GM12878 (cell line): ENCODE results near the gene TMEM181. TPM values are rescaled to one million over a fixed set of nuclear protein-coding genes. Genes with fewer than 3 reads are reported as not detected.

Source experiments
- ATAC-seq: fragments of 200-7000 bp; cut with Tn5 transposase; 3 replicates; pipeline ENCODE4 v1.9.1; 2020; ENCODE audit warnings: mild to moderate bottlenecking, moderate library complexity
- BruUV-seq: library from RNA; stranded (reverse); fragments of 400-500 nt; replicated peaks from 2 replicates; lab custom pipeline; 2021; lab: Mats Ljungman, UMichigan
- CTCF ChIA-PET: fragments of 300-600 bp; sonication (Branson Sonifier 250); formaldehyde crosslinking; extraction: SDS; loops from one replicate; lab custom pipeline; 2021; ENCODE audit warnings: inconsistent platforms; lab: Yijun Ruan, JAX
- POLR2A ChIA-PET: fragments of 350-600 bp; formaldehyde crosslinking; extraction: SDS; loops from one replicate; lab custom pipeline; 2021; ENCODE audit warnings: inconsistent platforms; lab: Charles Lee
- RAD21 ChIA-PET: fragments of 300-600 bp; sonication (Branson Sonifier 250); formaldehyde crosslinking; loops from one replicate; lab custom pipeline; 2023; ENCODE audit warnings: antibody characterized with exemption; ENCODE audit not compliant: unreplicated experiment; lab: Charles Lee
- SMC1A ChIA-PET: fragments of 300-600 bp; sonication (Branson Sonifier 250); formaldehyde crosslinking; loops from one replicate; lab custom pipeline; 2023; ENCODE audit not compliant: unreplicated experiment, uncharacterized antibody; lab: Charles Lee
- DNase-seq: peaks from one replicate; pipeline ENCODE4 v3.0.0-alpha.2; 2011; ENCODE audit warnings: low read depth, low spot score
- FAIRE-seq: peaks from 3 replicates; lab custom pipeline; 2011; peaks lifted over from hg19 to GRCh38; lab: Jason Lieb, UNC
- H2AFZ ChIP-seq: 2 replicates; pipeline ENCODE4 v1.6.0; 2011; ENCODE audit warnings: low read depth, low read length, control low read depth; ENCODE audit not compliant: control insufficient read depth
- H3K27ac ChIP-seq: 2 replicates; pipeline ENCODE4 v1.5.1; 2011; ENCODE audit warnings: control low read depth; ENCODE audit not compliant: control insufficient read depth, insufficient read depth
- H3K27me3 ChIP-seq, 2 experiments: replicated peaks in 1 of 2; 2 replicates each; pipeline versions ENCODE4 v1.6.0 to v1.6.1; 2011; ENCODE audit warnings: low read length in 1 of 2; ENCODE audit not compliant: control insufficient read depth in 2 of 2, insufficient read depth in 2 of 2
- H3K36me3 ChIP-seq, 2 experiments: 2 replicates each; pipeline ENCODE4 v1.5.1; 2011; ENCODE audit warnings: low read length in 1 of 2; ENCODE audit not compliant: control insufficient read depth in 2 of 2, insufficient read depth in 2 of 2
- H3K4me1 ChIP-seq: 2 replicates; pipeline ENCODE4 v1.6.1; 2011; ENCODE audit warnings: mild to moderate bottlenecking, low read length, moderate library complexity, mixed read lengths; ENCODE audit not compliant: control insufficient read depth, insufficient read depth
- H3K4me2 ChIP-seq: 2 replicates; pipeline ENCODE4 v1.6.0; 2011; ENCODE audit warnings: control low read depth; ENCODE audit not compliant: control insufficient read depth, insufficient read depth
- H3K4me3 ChIP-seq: fragments of 200-600 bp; sonication (generic); 2 replicates; pipeline ENCODE4 v1.5.1; 2016
- H3K79me2 ChIP-seq: 2 replicates; pipeline ENCODE4 v1.6.0; 2011; ENCODE audit warnings: low read length; ENCODE audit not compliant: control insufficient read depth, insufficient read depth
- H3K9ac ChIP-seq: 2 replicates; pipeline ENCODE4 v1.8.0; 2011; ENCODE audit warnings: low read length, control low read depth, mixed read lengths; ENCODE audit not compliant: control insufficient read depth, insufficient read depth
- H3K9me3 ChIP-seq: replicated peaks from 3 replicates; pipeline ENCODE4 v1.5.1; 2011; ENCODE audit warnings: mild to moderate bottlenecking, low read length; ENCODE audit not compliant: control insufficient read depth, insufficient read depth
- H4K20me1 ChIP-seq: 2 replicates; pipeline ENCODE4 v1.6.0; 2011; ENCODE audit not compliant: control insufficient read depth, insufficient read depth
- CEBPB ChIP-seq, 2 experiments: fragments of 150-350 bp in 1 of 2; IDR thresholded peaks; 2 replicates each; pipeline ENCODE4 v1.6.1; 2012 to 2014; ENCODE audit warnings: low read depth in 2 of 2, low read length in 2 of 2, borderline replicate concordance in 1 of 2, inconsistent platforms in 1 of 2
- FOXK2 ChIP-seq: fragments of 450-650 bp; IDR thresholded peaks from 2 replicates; pipeline ENCODE4 v1.6.1; 2017; ENCODE audit warnings: mild to moderate bottlenecking, moderate library complexity
- HDGF ChIP-seq: fragments of 450-650 bp; IDR thresholded peaks from 2 replicates; pipeline ENCODE4 v1.6.1; 2016; ENCODE audit warnings: antibody characterized with exemption
- RFX5 ChIP-seq: IDR thresholded peaks from 2 replicates; pipeline ENCODE4 v1.6.1; 2011; ENCODE audit warnings: low read depth, low read length, improper control_type of control experiment
- SIX5 ChIP-seq: IDR thresholded peaks from 2 replicates; pipeline ENCODE4 v1.6.1; 2011; ENCODE audit warnings: mild to moderate bottlenecking, low read depth, low read length, moderate library complexity; ENCODE audit not compliant: severe bottlenecking
- YBX1 ChIP-seq: fragments of 450-650 bp; IDR thresholded peaks from 2 replicates; pipeline ENCODE4 v1.6.1; 2016; ENCODE audit warnings: antibody characterized with exemption
- ZBTB4 ChIP-seq: fragments of 450-650 bp; formaldehyde crosslinking; IDR thresholded peaks from 2 replicates; pipeline ENCODE4 v1.4.0; 2022; ENCODE audit warnings: mild to moderate bottlenecking, moderate library complexity
- whole genome bisulfite sequencing: methylation state at CpG from one replicate; pipeline ENCODE4 v1.1.6; 2016; ENCODE audit warnings: low lambda C conversion rate; ENCODE audit not compliant: insufficient replicate concordance, insufficient coverage; ENCODE audit errors: missing lambda C conversion rate; 5-methylcytosine and 5-hydroxymethylcytosine counted together
- in situ Hi-C: fragments of 300-500 bp; cut with MboI; formaldehyde crosslinking; loops from 9 replicates; pipeline ENCODE4 v1.14.3; 2018; ENCODE audit warnings: mixed read lengths
- intact Hi-C: fragments of 100-400 bp; cut with micrococcal nuclease; formaldehyde crosslinking; loops from one replicate; pipeline ENCODE4 v1.14.2; 2022; ENCODE audit not compliant: unreplicated experiment
- polyA plus RNA-seq, 11 experiments: library from polyadenylated mRNA; depleted of rRNA in 4 of 11; unstranded in 6 of 11; stranded (reverse) in 5 of 11; fragments of >200 nt; fragmentation: Nextera tagmentation in 4 of 11; fragmentation: Illumina TruSeq in 1 of 11; extraction: Ambion mirVana in 4 of 11; extraction: Trizol in 1 of 11; gene quantifications; 1 replicate in 1 of 11; 2 replicates in 10 of 11; pipeline versions ENCODE4 v1.2.1 to v1.2.3, GENCODE V29; 2011 to 2016; ENCODE audit warnings: inconsistent platforms in 2 of 11, missing spikeins in 2 of 11, low read depth in 1 of 11
- total RNA-seq, 4 experiments: library from RNA; depleted of rRNA in 3 of 4; stranded (reverse); fragments of >200 nt in 3 of 4; fragmentation: Illumina TruSeq in 1 of 4; extraction: Trizol in 1 of 4; gene quantifications; 2 replicates each; pipeline versions ENCODE4 v1.2.1 to v1.2.3, GENCODE V29; 2013 to 2021
- TF ChIP-seq, protein P1 (sequence below): fragments of 150-350 bp; IDR thresholded peaks from 2 replicates; pipeline ENCODE4 v1.6.1; 2016; ENCODE audit warnings: low read depth, low read length

The TMEM181 gene
- total and polyA plus RNA-seq, 10 of the 15 experiments (the other 5 are each of a cell fraction or from before 2014, with no cell fraction given) = 1.5 to 7.9 (median 5.2) TPM

DNA sequence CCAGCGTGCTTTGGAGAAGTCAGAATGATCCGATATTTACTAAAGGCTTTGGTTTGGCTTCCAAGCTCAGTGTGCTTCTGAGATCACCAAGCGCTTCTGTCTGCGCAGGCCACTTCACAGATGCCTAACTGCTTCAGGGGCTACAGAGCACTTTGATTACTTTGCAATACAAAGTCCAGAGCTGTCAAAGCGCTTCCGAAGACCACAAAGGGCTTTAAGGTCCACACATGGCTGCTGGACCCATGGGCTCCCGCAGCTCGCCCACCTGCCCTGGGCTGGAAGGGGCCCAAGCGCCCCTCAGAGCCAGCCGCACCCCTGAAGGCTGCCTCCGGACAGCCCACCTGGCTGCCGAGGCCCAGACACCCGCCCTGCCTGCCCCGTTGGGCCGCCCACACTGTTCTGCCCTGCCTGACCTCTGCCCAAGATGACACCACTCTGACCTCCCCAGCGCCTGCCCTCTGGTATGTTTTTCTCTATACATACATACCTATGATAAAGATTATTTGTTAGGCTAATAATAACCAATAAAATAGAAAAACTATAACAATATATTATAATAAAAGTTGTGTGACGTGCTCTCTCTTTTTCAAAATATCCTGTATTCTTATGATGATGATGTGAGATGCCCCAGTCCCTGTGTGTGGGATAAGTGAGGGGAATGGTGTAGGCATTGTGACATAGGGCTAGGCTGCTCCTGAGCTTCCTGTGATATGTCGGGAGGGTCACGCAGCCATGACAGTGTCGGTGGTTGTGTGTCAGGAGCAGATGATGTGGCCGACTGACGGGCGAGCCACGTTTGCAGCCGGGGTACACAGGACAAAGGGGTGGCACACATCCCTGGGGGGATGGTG lies 62.0 kb downstream of the TMEM181 start:
- no peak for ATAC-seq
- WGBS = 95% methylated on average over 24 of the region's 25 CpGs
- BruUV-seq = no TSS peak

GRCh38 chr6:158622545-158623190 lies 62.8 kb downstream of the TMEM181 start:
- no peak overlapping the region for H3K4me3 ChIP-seq
- H3K9ac ChIP-seq = no peak overlapping the region
- H4K20me1 ChIP-seq = no peaks in the 10 kb centered on the region
- ChIA-PET POLR2A (no interaction called here), SMC1A (interaction anchor here (1.9 kb wide), 1 partner anchor 69 kb away, joined by 5 read pairs; no protein-coding TSS in a partner anchor), CTCF (interaction anchor here (1.7 kb wide), 1 partner anchor 402 kb away, joined by 4 read pairs; no protein-coding TSS in a partner anchor), RAD21 (no interaction called here)
- FAIRE-seq = no peak
- H3K27me3 ChIP-seq = no peaks in the 10 kb centered on the region
- in situ Hi-C loops = no loop called here
- H2AFZ ChIP-seq = no peak overlapping the region
- BruUV-seq = no TSS peak
- no peaks in the 10 kb centered on the region for H3K79me2 ChIP-seq
- 81% methylated on average over 10 of the region's 10 CpGs for WGBS
- peaks cover 2 to 19% of the 10 kb centered on the region in 2 experiments; a peak in 3 of 4 replicates for H3K36me3 ChIP-seq
- no peaks in the 10 kb centered on the region for H3K9me3 ChIP-seq
- DNase-seq = no peak
- ATAC-seq = no peak
- no peaks in the 10 kb centered on the region; the same call in 1 of the 2 replicates for H3K4me1 ChIP-seq
- no peak overlapping the region for H3K27ac ChIP-seq
- no peak overlapping the region for H3K4me2 ChIP-seq
- intact Hi-C loops = no loop called here
- TF ChIP-seq, protein P1, sequence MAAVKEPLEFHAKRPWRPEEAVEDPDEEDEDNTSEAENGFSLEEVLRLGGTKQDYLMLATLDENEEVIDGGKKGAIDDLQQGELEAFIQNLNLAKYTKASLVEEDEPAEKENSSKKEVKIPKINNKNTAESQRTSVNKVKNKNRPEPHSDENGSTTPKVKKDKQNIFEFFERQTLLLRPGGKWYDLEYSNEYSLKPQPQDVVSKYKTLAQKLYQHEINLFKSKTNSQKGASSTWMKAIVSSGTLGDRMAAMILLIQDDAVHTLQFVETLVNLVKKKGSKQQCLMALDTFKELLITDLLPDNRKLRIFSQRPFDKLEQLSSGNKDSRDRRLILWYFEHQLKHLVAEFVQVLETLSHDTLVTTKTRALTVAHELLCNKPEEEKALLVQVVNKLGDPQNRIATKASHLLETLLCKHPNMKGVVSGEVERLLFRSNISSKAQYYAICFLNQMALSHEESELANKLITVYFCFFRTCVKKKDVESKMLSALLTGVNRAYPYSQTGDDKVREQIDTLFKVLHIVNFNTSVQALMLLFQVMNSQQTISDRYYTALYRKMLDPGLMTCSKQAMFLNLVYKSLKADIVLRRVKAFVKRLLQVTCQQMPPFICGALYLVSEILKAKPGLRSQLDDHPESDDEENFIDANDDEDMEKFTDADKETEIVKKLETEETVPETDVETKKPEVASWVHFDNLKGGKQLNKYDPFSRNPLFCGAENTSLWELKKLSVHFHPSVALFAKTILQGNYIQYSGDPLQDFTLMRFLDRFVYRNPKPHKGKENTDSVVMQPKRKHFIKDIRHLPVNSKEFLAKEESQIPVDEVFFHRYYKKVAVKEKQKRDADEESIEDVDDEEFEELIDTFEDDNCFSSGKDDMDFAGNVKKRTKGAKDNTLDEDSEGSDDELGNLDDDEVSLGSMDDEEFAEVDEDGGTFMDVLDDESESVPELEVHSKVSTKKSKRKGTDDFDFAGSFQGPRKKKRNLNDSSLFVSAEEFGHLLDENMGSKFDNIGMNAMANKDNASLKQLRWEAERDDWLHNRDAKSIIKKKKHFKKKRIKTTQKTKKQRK = no peak
- TF ChIP-seq HDGF = no peak
- no peak for TF ChIP-seq CEBPB (IDR thresholded peaks at IDR 0.05; ENCODE audit: borderline replicate concordance in 1 of 2, low read depth in 2 of 2, low read length in 2 of 2)
- no peak for TF ChIP-seq RFX5
- TF ChIP-seq YBX1 = no peak
- TF ChIP-seq ZBTB4 = no peak

More for the DNA sequence above, 62.0 kb downstream of the TMEM181 start:
- Histone ChIP-seq H3K79me2 (no peaks in the 10 kb centered on the region), H4K20me1 (no peaks in the 10 kb centered on the region), H3K4me1 (no peaks in the 10 kb centered on the region; the same call in 1 of the 2 replicates), H3K4me3 (no peak overlapping the region), H3K9ac (no peak overlapping the region), H2AFZ (no peak overlapping the region), H3K27ac (no peak overlapping the region), H3K9me3 (no peaks in the 10 kb centered on the region), H3K4me2 (no peak overlapping the region), H3K36me3 (peaks cover 2 to 18% of the 10 kb centered on the region in 2 experiments; a peak in 3 of 4 replicates), H3K27me3 (no peaks in the 10 kb centered on the region)
- ChIA-PET RAD21 (interaction anchor here (1.2 kb wide), 1 partner anchor 69 kb away, joined by 3 read pairs; no protein-coding TSS in a partner anchor), SMC1A (interaction anchor here (0.6 to 1.9 kb wide), 4 partner anchors 17 to 85 kb away, joined by 3 to 5 read pairs (median 4); partner anchors contain the start of gene DYNLT1), POLR2A (no interaction called here), CTCF (interaction anchor here (1.5 to 4.4 kb wide), 3 partner anchors 69 to 408 kb away, joined by 4 to 15 read pairs (median 4); no protein-coding TSS in a partner anchor)
- DNase-seq = no peak
- no peak for TF ChIP-seq SIX5
- no peak for TF ChIP-seq FOXK2
- intact Hi-C loops = no loop called here
- in situ Hi-C loops = no loop called here
- no peak for FAIRE-seq
